Measurements from ENCODE around the gene CCDC88B. TPM values are rescaled to one million over a fixed set of nuclear protein-coding genes. Genes with fewer than 3 reads are reported as not detected.
A peak's percentile ranks its signal among the peaks of the same experiment; 100 is the strongest.

CCDC88B gene
- total and polyA plus RNA-seq, 9 of the 15 experiments (the other 6 are each of a cell fraction or from before 2014, with no cell fraction given), result 0.13 to 18.1 (median 7.9) TPM

GRCh38 chr11:64355078-64355940, 15.3 kb downstream of the CCDC88B start:
- in situ Hi-C loops (cut with MboI) (loop anchor here (5.0 kb wide), 1 partner anchor 302 kb away; no protein-coding TSS in a partner anchor), intact Hi-C loops (cut with micrococcal nuclease) (loop anchor here (1.0 to 5.0 kb wide), 9 partner anchors 20 to 292 kb away; partner anchors contain the start of genes FERMT3, STIP1 and TRMT112)
- Histone ChIP-seq H3K36me3 (ENCODE audit: control insufficient read depth, insufficient read depth, low read length) (peaks cover 6% of the 10 kb centered on the region; the same call in 1 of the 3 replicates), H3K4me2 (ENCODE audit: insufficient read depth, low read length) (peak overlapping the region; percentile 85), H3K4me1 (replicated peaks in 1 of 2; ENCODE audit: control insufficient read depth in 2 of 2, insufficient read depth in 2 of 2, low read length in 2 of 2) (peaks cover 34 to 91% of the 10 kb centered on the region in 2 experiments), H3K27me3 (ENCODE audit: control insufficient read depth in 2 of 2, insufficient read depth in 2 of 2, low read length in 2 of 2) (no peaks in the 10 kb centered on the region), H3K79me2 (ENCODE audit: control insufficient read depth, insufficient read depth, low read length) (peaks cover 24% of the 10 kb centered on the region), H2AFZ (ENCODE audit: low read depth, low read length) (peak overlapping the region; percentile 97), H3K9me1 (ENCODE audit: control insufficient read depth, insufficient read depth, low read length) (peaks cover 3% of the 10 kb centered on the region), H3K9me3 (replicated peaks; ENCODE audit: control insufficient read depth, insufficient read depth, low read depth, low read length) (no peaks in the 10 kb centered on the region), H4K20me1 (replicated peaks; ENCODE audit: control insufficient read depth, insufficient read depth, low read length) (no peaks in the 10 kb centered on the region), H3K4me3 (peak overlapping the region; percentile 35), H3K9ac (ENCODE audit: insufficient read depth in 1 of 2, low read depth in 2 of 2, low read length in 2 of 2) (peak overlapping the region; percentile 70 to 90), H3K27ac (ENCODE audit: extremely low read depth, low read depth, low read length) (peak overlapping the region; percentile 79)
- ChIA-PET CTCF (ENCODE audit: low intra/inter-chr PET ratio) (interaction anchor here (0.6 to 2.5 kb wide), 6 partner anchors 13 to 84 kb away, joined by 3 to 19 read pairs (median 4); partner anchors contain the start of genes PRDX5 and TRMT112), POLR2A (interaction anchor here (0.6 to 3.0 kb wide), 15 partner anchors 9 to 1134 kb away, joined by 3 to 20 read pairs (median 4); partner anchors contain the start of genes NUDT22, PRDX5 and TRMT112)
- FAIRE-seq (peak; percentile 92), ATAC-seq (peak; percentile 81), DNase-seq (ENCODE audit: extremely low read depth in 1 of 4, low spot score in 3 of 4) (peak; percentile 92 to 95 (median 92))
- 8% methylated on average over 19 of the region's 23 CpGs for WGBS (ENCODE audit: insufficient coverage, low coverage, missing lambda C conversion rate)
- TSS peak; percentile 76 for BruUV-seq (replicated peaks)
- TF ChIP-seq XRCC5 (IDR thresholded peaks at IDR 0.05; ENCODE audit: low read depth, low read length) (peak; percentile 83; the same call in 1 of the 2 replicates), ZNF512 (tag; IDR thresholded peaks at IDR 0.05) (no peak), TAF7 (tag; IDR thresholded peaks at IDR 0.05) (no peak), ATF3 (IDR thresholded peaks at IDR 0.05) (peak; percentile 90), ATF3 (CRISPR knock-in tag; conservative IDR thresholded peaks at IDR 0.05) (peak; percentile 81; the same call in 1 of the 2 replicates), NEUROD1 (IDR thresholded peaks at IDR 0.05; ENCODE audit: borderline replicate concordance, low read depth, low read length, partially characterized antibody) (peak; percentile 46), SMAD3 (CRISPR knock-in tag; conservative IDR thresholded peaks at IDR 0.05) (no peak), ZNF77 (CRISPR knock-in tag; IDR thresholded peaks at IDR 0.05) (no peak), ZNF76 (CRISPR knock-in tag; IDR thresholded peaks at IDR 0.05; ENCODE audit: borderline replicate concordance) (peak; percentile 44; the same call in 1 of the 2 replicates), HNRNPH1 (optimal IDR thresholded peaks at IDR 0.05; ENCODE audit: low read depth, low read length) (no peak), TCF3 (CRISPR knock-in tag; IDR thresholded peaks at IDR 0.05) (peak; percentile 18; the same call in 1 of the 2 replicates), ZBTB33 (CRISPR knock-in tag; IDR thresholded peaks at IDR 0.05) (peak; percentile 46; the same call in 1 of the 2 replicates), ZNF253 (CRISPR knock-in tag; conservative IDR thresholded peaks at IDR 0.05) (no peak), TAF15 (IDR thresholded peaks at IDR 0.05; ENCODE audit: low read depth, low read length) (no peak), ZBTB7A (IDR thresholded peaks at IDR 0.05; ENCODE audit: borderline replicate concordance, control insufficient read depth, low read depth, low read length) (peak; percentile 99), NUFIP1 (IDR thresholded peaks at IDR 0.05; ENCODE audit: partially characterized antibody) (no peak), CAMTA2 (CRISPR knock-in tag; conservative IDR thresholded peaks at IDR 0.05) (no peak)
